ENCODE results near the gene NUDT8. TPM values are rescaled to one million over a fixed set of nuclear protein-coding genes. Genes with fewer than 3 reads are reported as not detected.

The NUDT8 gene
- total and polyA plus RNA-seq, 10 of the 15 experiments (the other 5 are each of a cell fraction or from before 2014, with no cell fraction given): 0.32 to 18.2 (median 9.8) TPM

GRCh38 chr11:67647471-67647870 lies 17.7 kb upstream of the NUDT8 start (continued):
- TF ChIP-seq, protein P1, sequence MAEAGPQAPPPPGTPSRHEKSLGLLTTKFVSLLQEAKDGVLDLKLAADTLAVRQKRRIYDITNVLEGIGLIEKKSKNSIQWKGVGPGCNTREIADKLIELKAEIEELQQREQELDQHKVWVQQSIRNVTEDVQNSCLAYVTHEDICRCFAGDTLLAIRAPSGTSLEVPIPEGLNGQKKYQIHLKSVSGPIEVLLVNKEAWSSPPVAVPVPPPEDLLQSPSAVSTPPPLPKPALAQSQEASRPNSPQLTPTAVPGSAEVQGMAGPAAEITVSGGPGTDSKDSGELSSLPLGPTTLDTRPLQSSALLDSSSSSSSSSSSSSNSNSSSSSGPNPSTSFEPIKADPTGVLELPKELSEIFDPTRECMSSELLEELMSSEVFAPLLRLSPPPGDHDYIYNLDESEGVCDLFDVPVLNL (IDR thresholded peaks at IDR 0.05; ENCODE audit: low read depth, low read length): no peak
- TF ChIP-seq BCL11A (IDR thresholded peaks at IDR 0.05; ENCODE audit: low read depth, low read length): no peak
- TF ChIP-seq CBX5 (IDR thresholded peaks at IDR 0.05; ENCODE audit: low read depth): no peak
- TF ChIP-seq POLR2AphosphoS2 (IDR thresholded peaks at IDR 0.05; ENCODE audit: low read depth, low read length): no peak
- no peak for TF ChIP-seq NFIC (IDR thresholded peaks at IDR 0.05; ENCODE audit: low read depth, low read length)
- TF ChIP-seq, protein P2, sequence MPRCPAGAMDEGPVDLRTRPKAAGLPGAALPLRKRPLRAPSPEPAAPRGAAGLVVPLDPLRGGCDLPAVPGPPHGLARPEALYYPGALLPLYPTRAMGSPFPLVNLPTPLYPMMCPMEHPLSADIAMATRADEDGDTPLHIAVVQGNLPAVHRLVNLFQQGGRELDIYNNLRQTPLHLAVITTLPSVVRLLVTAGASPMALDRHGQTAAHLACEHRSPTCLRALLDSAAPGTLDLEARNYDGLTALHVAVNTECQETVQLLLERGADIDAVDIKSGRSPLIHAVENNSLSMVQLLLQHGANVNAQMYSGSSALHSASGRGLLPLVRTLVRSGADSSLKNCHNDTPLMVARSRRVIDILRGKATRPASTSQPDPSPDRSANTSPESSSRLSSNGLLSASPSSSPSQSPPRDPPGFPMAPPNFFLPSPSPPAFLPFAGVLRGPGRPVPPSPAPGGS (IDR thresholded peaks at IDR 0.05; ENCODE audit: borderline replicate concordance, insufficient read depth, low read depth, low read length, poor library complexity, severe bottlenecking): no peak
- TF ChIP-seq MYB (IDR thresholded peaks at IDR 0.05; ENCODE audit: borderline replicate concordance, low read depth, low read length): no peak

- ChIA-PET RAD21 (ENCODE audit: unreplicated experiment) (interaction anchor here (0.6 to 5.6 kb wide), 6 partner anchors 10 to 64 kb away, joined by 3 to 49 read pairs (median 7); partner anchors contain the start of genes GSTP1 and NUDT8), POLR2A (interaction anchor here (0.5 to 1.5 kb wide), 5 partner anchors 9 to 89 kb away, joined by 3 to 4 read pairs (median 3); partner anchors contain the start of gene NUDT8), CTCF (interaction anchor here (0.6 to 8.4 kb wide), 11 partner anchors 7 to 283 kb away, joined by 3 to 132 read pairs (median 6); partner anchors contain the start of genes NUDT8 and TBX10), SMC1A (ENCODE audit: uncharacterized antibody, unreplicated experiment) (interaction anchor here (1.3 to 6.2 kb wide), 4 partner anchors 10 to 88 kb away, joined by 4 to 69 read pairs (median 5); no protein-coding TSS in a partner anchor)
- 3% methylated on average over 24 of the region's 24 CpGs for WGBS (ENCODE audit: insufficient coverage, insufficient replicate concordance, low lambda C conversion rate, missing lambda C conversion rate)
- H3K4me3 ChIP-seq: no peak overlapping the region
- intact Hi-C loops (cut with micrococcal nuclease; ENCODE audit: unreplicated experiment): no loop called here
- peaks cover 61% of the 10 kb centered on the region for H3K4me1 ChIP-seq (ENCODE audit: control insufficient read depth, insufficient read depth, low read length)
- in situ Hi-C loops (cut with MboI): no loop called here
- ATAC-seq (peak; percentile 53), DNase-seq (ENCODE audit: low read depth, low spot score) (peak; percentile 70), FAIRE-seq (peak; percentile 13)
- no peaks in the 10 kb centered on the region for H3K79me2 ChIP-seq (ENCODE audit: control insufficient read depth, insufficient read depth, low read length)
- BruUV-seq (replicated peaks): no TSS peak
- no peak overlapping the region; the same call in 1 of the 2 replicates for H2AFZ ChIP-seq (ENCODE audit: control insufficient read depth, low read depth, low read length)
- H4K20me1 ChIP-seq (ENCODE audit: control insufficient read depth, insufficient read depth): no peaks in the 10 kb centered on the region
- peaks cover 3% of the 10 kb centered on the region; the same call in 2 of the 3 replicates for H3K9me3 ChIP-seq (replicated peaks; ENCODE audit: control insufficient read depth, insufficient read depth, low read length)
- peak overlapping the region; percentile 50 for H3K27ac ChIP-seq (ENCODE audit: control insufficient read depth, insufficient read depth)
- peak overlapping the region; percentile 58 for H3K4me2 ChIP-seq (ENCODE audit: control insufficient read depth, insufficient read depth)
- no peaks in the 10 kb centered on the region for H3K36me3 ChIP-seq (ENCODE audit: control insufficient read depth in 2 of 2, insufficient read depth in 2 of 2, low read length in 1 of 2)
- no peak overlapping the region for H3K9ac ChIP-seq (ENCODE audit: control insufficient read depth, insufficient read depth, low read length)
- H3K27me3 ChIP-seq (replicated peaks in 1 of 2; ENCODE audit: control insufficient read depth in 2 of 2, insufficient read depth in 2 of 2, low read length in 1 of 2): no peaks in the 10 kb centered on the region
- TF ChIP-seq ZNF687 (IDR thresholded peaks at IDR 0.05) (peak; percentile 68), CREB1 (IDR thresholded peaks at IDR 0.05; ENCODE audit: low read depth) (peak; percentile 30; the same call in 1 of the 2 replicates), CBFB (IDR thresholded peaks at IDR 0.05; ENCODE audit: low read depth) (peak; percentile 63; the same call in 1 of the 2 replicates), GATAD2B (conservative IDR thresholded peaks at IDR 0.05; ENCODE audit: low read depth) (peak; percentile 90)
These were observed 17.0 kb upstream of the NUDT8 start for GRCh38 chr11:67646535-67647336.
